ENCODE measurements around the gene SEL1L3.

Gene SEL1L3

DNA sequence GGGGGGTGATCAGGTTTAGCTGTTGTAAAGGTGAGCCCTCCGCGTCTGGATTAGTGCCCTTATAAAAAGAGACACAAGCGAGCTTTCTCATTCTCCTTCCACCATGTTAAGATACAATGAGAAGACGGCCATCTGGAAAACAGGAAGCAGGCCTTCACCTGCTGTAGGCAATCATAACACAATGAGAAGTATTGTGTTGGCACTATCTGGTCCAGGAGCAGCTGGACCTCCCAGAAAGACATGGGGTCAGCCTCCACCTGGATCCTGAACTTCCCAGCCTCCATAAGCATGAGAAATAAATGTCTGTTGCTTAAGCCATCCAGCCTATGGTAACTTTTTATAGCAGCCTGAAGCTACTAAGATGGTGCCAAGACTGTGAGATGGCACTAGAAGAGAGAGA is 42.6 kb upstream of the SEL1L3 start:
- TF ChIP-seq POLR2AphosphoS5 (IDR thresholded peaks at IDR 0.05; ENCODE audit: low read depth) = no peak
- TF ChIP-seq, protein P1, sequence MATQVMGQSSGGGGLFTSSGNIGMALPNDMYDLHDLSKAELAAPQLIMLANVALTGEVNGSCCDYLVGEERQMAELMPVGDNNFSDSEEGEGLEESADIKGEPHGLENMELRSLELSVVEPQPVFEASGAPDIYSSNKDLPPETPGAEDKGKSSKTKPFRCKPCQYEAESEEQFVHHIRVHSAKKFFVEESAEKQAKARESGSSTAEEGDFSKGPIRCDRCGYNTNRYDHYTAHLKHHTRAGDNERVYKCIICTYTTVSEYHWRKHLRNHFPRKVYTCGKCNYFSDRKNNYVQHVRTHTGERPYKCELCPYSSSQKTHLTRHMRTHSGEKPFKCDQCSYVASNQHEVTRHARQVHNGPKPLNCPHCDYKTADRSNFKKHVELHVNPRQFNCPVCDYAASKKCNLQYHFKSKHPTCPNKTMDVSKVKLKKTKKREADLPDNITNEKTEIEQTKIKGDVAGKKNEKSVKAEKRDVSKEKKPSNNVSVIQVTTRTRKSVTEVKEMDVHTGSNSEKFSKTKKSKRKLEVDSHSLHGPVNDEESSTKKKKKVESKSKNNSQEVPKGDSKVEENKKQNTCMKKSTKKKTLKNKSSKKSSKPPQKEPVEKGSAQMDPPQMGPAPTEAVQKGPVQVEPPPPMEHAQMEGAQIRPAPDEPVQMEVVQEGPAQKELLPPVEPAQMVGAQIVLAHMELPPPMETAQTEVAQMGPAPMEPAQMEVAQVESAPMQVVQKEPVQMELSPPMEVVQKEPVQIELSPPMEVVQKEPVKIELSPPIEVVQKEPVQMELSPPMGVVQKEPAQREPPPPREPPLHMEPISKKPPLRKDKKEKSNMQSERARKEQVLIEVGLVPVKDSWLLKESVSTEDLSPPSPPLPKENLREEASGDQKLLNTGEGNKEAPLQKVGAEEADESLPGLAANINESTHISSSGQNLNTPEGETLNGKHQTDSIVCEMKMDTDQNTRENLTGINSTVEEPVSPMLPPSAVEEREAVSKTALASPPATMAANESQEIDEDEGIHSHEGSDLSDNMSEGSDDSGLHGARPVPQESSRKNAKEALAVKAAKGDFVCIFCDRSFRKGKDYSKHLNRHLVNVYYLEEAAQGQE (IDR thresholded peaks at IDR 0.05; ENCODE audit: insufficient replicate concordance, low read depth) = no peak
- TF ChIP-seq SPI1 (IDR thresholded peaks at IDR 0.05; ENCODE audit: borderline replicate concordance, low read depth) = no peak
- no peak for TF ChIP-seq GABPA (IDR thresholded peaks at IDR 0.05; ENCODE audit: low read depth)
- TF ChIP-seq, protein P2, sequence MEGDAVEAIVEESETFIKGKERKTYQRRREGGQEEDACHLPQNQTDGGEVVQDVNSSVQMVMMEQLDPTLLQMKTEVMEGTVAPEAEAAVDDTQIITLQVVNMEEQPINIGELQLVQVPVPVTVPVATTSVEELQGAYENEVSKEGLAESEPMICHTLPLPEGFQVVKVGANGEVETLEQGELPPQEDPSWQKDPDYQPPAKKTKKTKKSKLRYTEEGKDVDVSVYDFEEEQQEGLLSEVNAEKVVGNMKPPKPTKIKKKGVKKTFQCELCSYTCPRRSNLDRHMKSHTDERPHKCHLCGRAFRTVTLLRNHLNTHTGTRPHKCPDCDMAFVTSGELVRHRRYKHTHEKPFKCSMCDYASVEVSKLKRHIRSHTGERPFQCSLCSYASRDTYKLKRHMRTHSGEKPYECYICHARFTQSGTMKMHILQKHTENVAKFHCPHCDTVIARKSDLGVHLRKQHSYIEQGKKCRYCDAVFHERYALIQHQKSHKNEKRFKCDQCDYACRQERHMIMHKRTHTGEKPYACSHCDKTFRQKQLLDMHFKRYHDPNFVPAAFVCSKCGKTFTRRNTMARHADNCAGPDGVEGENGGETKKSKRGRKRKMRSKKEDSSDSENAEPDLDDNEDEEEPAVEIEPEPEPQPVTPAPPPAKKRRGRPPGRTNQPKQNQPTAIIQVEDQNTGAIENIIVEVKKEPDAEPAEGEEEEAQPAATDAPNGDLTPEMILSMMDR (IDR thresholded peaks at IDR 0.05; ENCODE audit: insufficient read depth, low read length) = no peak
- DNase-seq (ENCODE audit: low read depth in 1 of 2, low spot score in 1 of 2) = no peak

DNA sequence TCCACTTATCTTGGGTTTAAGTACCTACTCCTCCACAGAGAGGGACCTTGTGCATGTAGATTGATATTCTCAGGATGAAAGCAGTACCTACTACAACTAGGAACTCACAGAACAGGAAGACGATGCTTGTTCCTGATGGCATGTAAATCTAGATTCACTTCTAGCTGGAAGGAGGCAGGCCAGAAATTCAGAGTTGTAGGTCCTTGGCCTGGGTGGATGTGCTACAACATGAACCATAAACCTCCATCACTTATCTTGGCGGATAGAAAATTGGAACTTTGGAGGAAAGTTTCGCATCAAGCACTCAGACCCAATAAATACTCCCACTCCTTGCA is 41.9 kb upstream of the SEL1L3 start:
- TF ChIP-seq, protein P1 (IDR thresholded peaks at IDR 0.05; ENCODE audit: insufficient replicate concordance, low read depth) = no peak
- no peak for TF ChIP-seq POLR2AphosphoS5 (IDR thresholded peaks at IDR 0.05; ENCODE audit: low read depth)
- TF ChIP-seq SPI1 (IDR thresholded peaks at IDR 0.05; ENCODE audit: borderline replicate concordance, low read depth) = no peak
- TF ChIP-seq, protein P2 (IDR thresholded peaks at IDR 0.05; ENCODE audit: insufficient read depth, low read length) = no peak
- no peak for TF ChIP-seq GABPA (IDR thresholded peaks at IDR 0.05; ENCODE audit: low read depth)
- peaks cover 2% of the 10 kb centered on the region for H3K27me3 ChIP-seq (ENCODE audit: insufficient read depth, poor library complexity, severe bottlenecking)
- no peak overlapping the region for H3K4me3 ChIP-seq (replicated peaks; ENCODE audit: insufficient read depth, low read length)
- H3K27ac ChIP-seq (replicated peaks) = no peak overlapping the region
- no peak for DNase-seq (ENCODE audit: low read depth in 1 of 2, low spot score in 1 of 2)

More for the DNA sequence above, 42.6 kb upstream of the SEL1L3 start:
- H3K27ac ChIP-seq (replicated peaks) = no peak overlapping the region
- H3K4me3 ChIP-seq (replicated peaks; ENCODE audit: insufficient read depth, low read length) = no peak overlapping the region
- peaks cover 2% of the 10 kb centered on the region for H3K27me3 ChIP-seq (ENCODE audit: insufficient read depth, poor library complexity, severe bottlenecking)

DNA sequence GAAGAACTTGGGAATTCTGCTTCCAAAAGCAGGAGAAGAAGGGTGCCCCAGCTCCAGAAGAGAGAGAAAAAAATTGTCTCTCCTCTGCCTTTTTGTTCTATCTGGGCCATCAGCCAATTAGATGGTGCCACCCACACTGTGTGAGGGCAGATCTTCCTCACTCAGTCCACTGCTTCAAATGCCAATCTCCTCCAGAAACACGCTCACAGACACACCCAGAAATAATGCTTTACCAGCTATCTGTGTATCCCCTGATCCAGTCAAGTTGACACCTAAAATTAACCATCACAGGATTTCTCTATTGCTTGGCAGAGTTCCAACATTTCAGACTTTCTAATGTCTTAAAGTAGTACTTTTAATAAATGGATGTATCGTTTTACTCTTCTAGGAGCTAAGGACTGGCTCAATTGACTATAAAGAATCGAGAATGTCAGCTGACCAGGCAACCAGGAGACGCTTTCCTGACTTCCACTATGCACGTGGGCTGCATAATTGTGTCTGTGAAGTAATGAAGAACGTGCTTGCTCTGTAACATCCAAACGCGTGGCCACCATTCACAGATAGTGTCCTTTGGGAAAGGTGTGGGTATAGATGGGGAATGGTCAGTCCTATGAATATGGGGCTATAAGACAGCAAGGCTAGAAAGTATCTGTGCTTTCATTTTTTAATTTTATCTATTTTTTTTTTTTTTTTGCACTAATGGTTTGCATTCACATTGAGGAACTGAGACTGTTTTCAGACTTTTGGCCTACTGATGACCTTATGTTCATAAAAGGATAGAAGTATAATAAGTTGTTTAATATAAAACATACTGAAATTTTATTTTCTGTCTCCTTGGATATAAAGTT is 41.3 kb upstream of the SEL1L3 start:
- no peak overlapping the region for H3K27ac ChIP-seq (replicated peaks)
- no peak overlapping the region for H3K4me3 ChIP-seq (replicated peaks; ENCODE audit: insufficient read depth, low read length)
- TF ChIP-seq POLR2AphosphoS5 (IDR thresholded peaks at IDR 0.05; ENCODE audit: low read depth) (no peak), GABPA (IDR thresholded peaks at IDR 0.05; ENCODE audit: low read depth) (no peak), SPI1 (IDR thresholded peaks at IDR 0.05; ENCODE audit: borderline replicate concordance, low read depth) (no peak)
- TF ChIP-seq, protein P1 (IDR thresholded peaks at IDR 0.05; ENCODE audit: insufficient replicate concordance, low read depth) = no peak
- TF ChIP-seq, protein P2 (IDR thresholded peaks at IDR 0.05; ENCODE audit: insufficient read depth, low read length) = no peak
- DNase-seq (ENCODE audit: low read depth in 1 of 2, low spot score in 1 of 2) = no peak
- H3K27me3 ChIP-seq (ENCODE audit: insufficient read depth, poor library complexity, severe bottlenecking) = peaks cover 2% of the 10 kb centered on the region
